Measurements from ENCODE around the gene OR10AG1. TPM values are rescaled to one million over a fixed set of nuclear protein-coding genes. Genes with fewer than 3 reads are reported as not detected.

The OR10AG1 gene
- total and polyA plus RNA-seq, 2 of the 8 experiments (the other 6 are each of a cell fraction or from before 2014, with no cell fraction given): not detected

DNA sequence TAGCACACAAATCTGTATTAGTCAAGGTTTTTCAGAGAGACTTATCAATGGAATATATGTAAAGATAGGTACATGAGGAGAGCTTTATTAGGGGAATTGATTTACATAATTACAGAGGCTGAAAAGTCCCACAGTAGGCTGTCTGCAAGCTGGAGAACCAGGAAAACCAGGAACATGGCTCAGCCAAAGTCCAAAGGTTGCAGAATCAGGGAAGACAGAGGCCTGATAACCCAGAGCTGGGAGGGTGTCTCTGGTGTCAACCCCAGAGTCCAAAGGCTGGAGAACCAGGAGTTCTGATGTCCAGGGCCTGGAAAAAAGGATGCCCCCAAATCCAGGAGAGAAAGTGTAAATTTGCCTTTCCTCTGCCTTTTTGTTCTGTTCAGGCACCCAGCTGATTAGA lies 41.0 kb upstream of the OR10AG1 start (continued):
- TF ChIP-seq, protein P1, sequence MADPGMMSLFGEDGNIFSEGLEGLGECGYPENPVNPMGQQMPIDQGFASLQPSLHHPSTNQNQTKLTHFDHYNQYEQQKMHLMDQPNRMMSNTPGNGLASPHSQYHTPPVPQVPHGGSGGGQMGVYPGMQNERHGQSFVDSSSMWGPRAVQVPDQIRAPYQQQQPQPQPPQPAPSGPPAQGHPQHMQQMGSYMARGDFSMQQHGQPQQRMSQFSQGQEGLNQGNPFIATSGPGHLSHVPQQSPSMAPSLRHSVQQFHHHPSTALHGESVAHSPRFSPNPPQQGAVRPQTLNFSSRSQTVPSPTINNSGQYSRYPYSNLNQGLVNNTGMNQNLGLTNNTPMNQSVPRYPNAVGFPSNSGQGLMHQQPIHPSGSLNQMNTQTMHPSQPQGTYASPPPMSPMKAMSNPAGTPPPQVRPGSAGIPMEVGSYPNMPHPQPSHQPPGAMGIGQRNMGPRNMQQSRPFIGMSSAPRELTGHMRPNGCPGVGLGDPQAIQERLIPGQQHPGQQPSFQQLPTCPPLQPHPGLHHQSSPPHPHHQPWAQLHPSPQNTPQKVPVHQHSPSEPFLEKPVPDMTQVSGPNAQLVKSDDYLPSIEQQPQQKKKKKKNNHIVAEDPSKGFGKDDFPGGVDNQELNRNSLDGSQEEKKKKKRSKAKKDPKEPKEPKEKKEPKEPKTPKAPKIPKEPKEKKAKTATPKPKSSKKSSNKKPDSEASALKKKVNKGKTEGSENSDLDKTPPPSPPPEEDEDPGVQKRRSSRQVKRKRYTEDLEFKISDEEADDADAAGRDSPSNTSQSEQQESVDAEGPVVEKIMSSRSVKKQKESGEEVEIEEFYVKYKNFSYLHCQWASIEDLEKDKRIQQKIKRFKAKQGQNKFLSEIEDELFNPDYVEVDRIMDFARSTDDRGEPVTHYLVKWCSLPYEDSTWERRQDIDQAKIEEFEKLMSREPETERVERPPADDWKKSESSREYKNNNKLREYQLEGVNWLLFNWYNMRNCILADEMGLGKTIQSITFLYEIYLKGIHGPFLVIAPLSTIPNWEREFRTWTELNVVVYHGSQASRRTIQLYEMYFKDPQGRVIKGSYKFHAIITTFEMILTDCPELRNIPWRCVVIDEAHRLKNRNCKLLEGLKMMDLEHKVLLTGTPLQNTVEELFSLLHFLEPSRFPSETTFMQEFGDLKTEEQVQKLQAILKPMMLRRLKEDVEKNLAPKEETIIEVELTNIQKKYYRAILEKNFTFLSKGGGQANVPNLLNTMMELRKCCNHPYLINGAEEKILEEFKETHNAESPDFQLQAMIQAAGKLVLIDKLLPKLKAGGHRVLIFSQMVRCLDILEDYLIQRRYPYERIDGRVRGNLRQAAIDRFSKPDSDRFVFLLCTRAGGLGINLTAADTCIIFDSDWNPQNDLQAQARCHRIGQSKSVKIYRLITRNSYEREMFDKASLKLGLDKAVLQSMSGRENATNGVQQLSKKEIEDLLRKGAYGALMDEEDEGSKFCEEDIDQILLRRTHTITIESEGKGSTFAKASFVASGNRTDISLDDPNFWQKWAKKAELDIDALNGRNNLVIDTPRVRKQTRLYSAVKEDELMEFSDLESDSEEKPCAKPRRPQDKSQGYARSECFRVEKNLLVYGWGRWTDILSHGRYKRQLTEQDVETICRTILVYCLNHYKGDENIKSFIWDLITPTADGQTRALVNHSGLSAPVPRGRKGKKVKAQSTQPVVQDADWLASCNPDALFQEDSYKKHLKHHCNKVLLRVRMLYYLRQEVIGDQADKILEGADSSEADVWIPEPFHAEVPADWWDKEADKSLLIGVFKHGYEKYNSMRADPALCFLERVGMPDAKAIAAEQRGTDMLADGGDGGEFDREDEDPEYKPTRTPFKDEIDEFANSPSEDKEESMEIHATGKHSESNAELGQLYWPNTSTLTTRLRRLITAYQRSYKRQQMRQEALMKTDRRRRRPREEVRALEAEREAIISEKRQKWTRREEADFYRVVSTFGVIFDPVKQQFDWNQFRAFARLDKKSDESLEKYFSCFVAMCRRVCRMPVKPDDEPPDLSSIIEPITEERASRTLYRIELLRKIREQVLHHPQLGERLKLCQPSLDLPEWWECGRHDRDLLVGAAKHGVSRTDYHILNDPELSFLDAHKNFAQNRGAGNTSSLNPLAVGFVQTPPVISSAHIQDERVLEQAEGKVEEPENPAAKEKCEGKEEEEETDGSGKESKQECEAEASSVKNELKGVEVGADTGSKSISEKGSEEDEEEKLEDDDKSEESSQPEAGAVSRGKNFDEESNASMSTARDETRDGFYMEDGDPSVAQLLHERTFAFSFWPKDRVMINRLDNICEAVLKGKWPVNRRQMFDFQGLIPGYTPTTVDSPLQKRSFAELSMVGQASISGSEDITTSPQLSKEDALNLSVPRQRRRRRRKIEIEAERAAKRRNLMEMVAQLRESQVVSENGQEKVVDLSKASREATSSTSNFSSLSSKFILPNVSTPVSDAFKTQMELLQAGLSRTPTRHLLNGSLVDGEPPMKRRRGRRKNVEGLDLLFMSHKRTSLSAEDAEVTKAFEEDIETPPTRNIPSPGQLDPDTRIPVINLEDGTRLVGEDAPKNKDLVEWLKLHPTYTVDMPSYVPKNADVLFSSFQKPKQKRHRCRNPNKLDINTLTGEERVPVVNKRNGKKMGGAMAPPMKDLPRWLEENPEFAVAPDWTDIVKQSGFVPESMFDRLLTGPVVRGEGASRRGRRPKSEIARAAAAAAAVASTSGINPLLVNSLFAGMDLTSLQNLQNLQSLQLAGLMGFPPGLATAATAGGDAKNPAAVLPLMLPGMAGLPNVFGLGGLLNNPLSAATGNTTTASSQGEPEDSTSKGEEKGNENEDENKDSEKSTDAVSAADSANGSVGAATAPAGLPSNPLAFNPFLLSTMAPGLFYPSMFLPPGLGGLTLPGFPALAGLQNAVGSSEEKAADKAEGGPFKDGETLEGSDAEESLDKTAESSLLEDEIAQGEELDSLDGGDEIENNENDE (IDR thresholded peaks at IDR 0.05; ENCODE audit: insufficient replicate concordance, low read length): no peak
- TF ChIP-seq BRCA1 (IDR thresholded peaks at IDR 0.05; ENCODE audit: low read depth, low read length) (no peak), JUND (IDR thresholded peaks at IDR 0.05; ENCODE audit: low read length) (no peak)

Measured in H1 (cell line).